Activated CD8-positive, alpha-beta memory T cell treated with anti-CD3 and anti-CD28 coated beads, Interleukin-2, amount 10 ng/mL, durations not matched to agents 7 days and 5 days (primary cell): ENCODE data around the gene NREP. TPM values are rescaled to one million over a fixed set of nuclear protein-coding genes. Genes with fewer than 3 reads are reported as not detected.

Experiments
- ATAC-seq: fragments of 150-1000 bp; cut with Tn5 transposase; one replicate; pipeline ENCODE4 v1.10.0; 2021; ENCODE audit warnings: moderate library complexity
- CTCF ChIA-PET: fragments of 350-600 bp; sonication (Branson Sonifier 250); formaldehyde crosslinking; loops from one replicate; lab custom pipeline; 2021; ENCODE audit warnings: antibody characterized with exemption; lab: Charles Lee
- DNase-seq: peaks from one replicate; pipeline ENCODE4 v3.0.0-alpha.2; 2020
- H3K27ac Mint-ChIP-seq: one replicate; pipeline ENCODE4 v1.8.0; 2021; ENCODE audit warnings: mild to moderate bottlenecking, mixed read lengths
- H3K27me3 Mint-ChIP-seq: one replicate; pipeline ENCODE4 v1.8.0; 2021; ENCODE audit warnings: mixed read lengths
- H3K36me3 Mint-ChIP-seq: one replicate; pipeline ENCODE4 v1.8.0; 2021; ENCODE audit warnings: mild to moderate bottlenecking, mixed read lengths
- H3K4me1 Mint-ChIP-seq: one replicate; pipeline ENCODE4 v1.8.0; 2021; ENCODE audit warnings: mixed read lengths
- H3K4me3 Mint-ChIP-seq: one replicate; pipeline ENCODE4 v1.8.0; 2021; ENCODE audit warnings: mild to moderate bottlenecking, moderate library complexity, mixed read lengths
- H3K9me3 Mint-ChIP-seq: one replicate; pipeline ENCODE4 v1.8.0; 2022; ENCODE audit warnings: low read depth, mixed read lengths
- total RNA-seq, 2 experiments: library from RNA; stranded (reverse); gene quantifications; one replicate each; pipeline ENCODE4 v1.2.3, GENCODE V29; 2021

The NREP gene
- total RNA-seq, 2 experiments from 2014 or later, result 5.4 to 7.0 TPM

- Mint-ChIP-seq H3K27ac (no peak overlapping the region), H3K27me3 (peaks cover 38% of the 10 kb centered on the region), H3K4me3 (peak overlapping the region; percentile 80), H3K36me3 (no peaks in the 10 kb centered on the region), H3K9me3 (no peaks in the 10 kb centered on the region), H3K4me1 (peaks cover 12% of the 10 kb centered on the region)
- CTCF ChIA-PET, result no interaction called here
- no peak for DNase-seq
- ATAC-seq, result no peak
Measured at GRCh38 chr5:111755942-111756381, 1.0 kb downstream of the NREP start.

GRCh38 chr5:111755345-111755941, 1.6 kb downstream of the NREP start:
- peaks cover 12% of the 10 kb centered on the region for H3K4me1 Mint-ChIP-seq
- peaks cover 39% of the 10 kb centered on the region for H3K27me3 Mint-ChIP-seq
- H3K36me3 Mint-ChIP-seq, result no peaks in the 10 kb centered on the region
- no peaks in the 10 kb centered on the region for H3K9me3 Mint-ChIP-seq
- CTCF ChIA-PET, result no interaction called here
- H3K27ac Mint-ChIP-seq, result no peak overlapping the region
- DNase-seq (no peak), ATAC-seq (no peak)
- no peak overlapping the region for H3K4me3 Mint-ChIP-seq

- Mint-ChIP-seq H3K4me1 (peaks cover 12% of the 10 kb centered on the region), H3K9me3 (no peaks in the 10 kb centered on the region), H3K36me3 (no peaks in the 10 kb centered on the region), H3K27ac (no peak overlapping the region), H3K27me3 (peaks cover 35% of the 10 kb centered on the region), H3K4me3 (no peak overlapping the region)
- ATAC-seq, result no peak
- CTCF ChIA-PET, result interaction anchor here (0.9 kb wide), 1 partner anchor 11 kb away, joined by 3 read pairs; no protein-coding TSS in a partner anchor
- DNase-seq, result no peak
Measured at GRCh38 chr5:111753884-111754589, 3.0 kb downstream of the NREP start.

- DNase-seq (no peak), ATAC-seq (no peak)
- H3K4me1 Mint-ChIP-seq, result peaks cover 8% of the 10 kb centered on the region
- no peaks in the 10 kb centered on the region for H3K36me3 Mint-ChIP-seq
- H3K4me3 Mint-ChIP-seq, result no peak overlapping the region
- H3K9me3 Mint-ChIP-seq, result no peaks in the 10 kb centered on the region
- peaks cover 25% of the 10 kb centered on the region for H3K27me3 Mint-ChIP-seq
- no peak overlapping the region for H3K27ac Mint-ChIP-seq
- CTCF ChIA-PET, result no interaction called here
Measured at GRCh38 chr5:111752426-111752965, 4.5 kb downstream of the NREP start.

GRCh38 chr5:111749303-111750026, 7.5 kb downstream of the NREP start:
- Mint-ChIP-seq H3K4me1 (peaks cover 2% of the 10 kb centered on the region), H3K27me3 (peaks cover 18% of the 10 kb centered on the region), H3K27ac (no peak overlapping the region), H3K4me3 (no peak overlapping the region), H3K9me3 (no peaks in the 10 kb centered on the region), H3K36me3 (no peaks in the 10 kb centered on the region)
- ATAC-seq, result no peak
- no peak for DNase-seq
- CTCF ChIA-PET, result no interaction called here

- H3K27me3 Mint-ChIP-seq, result peaks cover 20% of the 10 kb centered on the region
- CTCF ChIA-PET, result no interaction called here
- H3K36me3 Mint-ChIP-seq, result no peaks in the 10 kb centered on the region
- no peaks in the 10 kb centered on the region for H3K9me3 Mint-ChIP-seq
- H3K4me1 Mint-ChIP-seq, result no peaks in the 10 kb centered on the region
- no peak overlapping the region for H3K27ac Mint-ChIP-seq
- no peak for ATAC-seq
- DNase-seq, result no peak
- H3K4me3 Mint-ChIP-seq, result no peak overlapping the region
Measured at GRCh38 chr5:111748304-111748763, 8.7 kb downstream of the NREP start.

GRCh38 chr5:111747337-111747736, 9.7 kb downstream of the NREP start:
- no peak for ATAC-seq
- Mint-ChIP-seq H3K4me3 (no peak overlapping the region), H3K9me3 (no peaks in the 10 kb centered on the region), H3K4me1 (peaks cover 3% of the 10 kb centered on the region), H3K27ac (no peak overlapping the region), H3K36me3 (no peaks in the 10 kb centered on the region), H3K27me3 (peaks cover 22% of the 10 kb centered on the region)
- CTCF ChIA-PET, result no interaction called here
- DNase-seq, result no peak

GRCh38 chr5:111746791-111747190, 10.2 kb downstream of the NREP start:
- H3K27ac Mint-ChIP-seq, result no peak overlapping the region
- peaks cover 3% of the 10 kb centered on the region for H3K4me1 Mint-ChIP-seq
- no peak overlapping the region for H3K4me3 Mint-ChIP-seq
- CTCF ChIA-PET, result no interaction called here
- no peaks in the 10 kb centered on the region for H3K36me3 Mint-ChIP-seq
- DNase-seq (no peak), ATAC-seq (no peak)
- H3K27me3 Mint-ChIP-seq, result peaks cover 25% of the 10 kb centered on the region
- no peaks in the 10 kb centered on the region for H3K9me3 Mint-ChIP-seq

GRCh38 chr5:111745075-111745739, 11.8 kb downstream of the NREP start:
- ATAC-seq, result no peak
- Mint-ChIP-seq H3K36me3 (no peaks in the 10 kb centered on the region), H3K27me3 (peaks cover 25% of the 10 kb centered on the region), H3K4me1 (peaks cover 7% of the 10 kb centered on the region), H3K9me3 (no peaks in the 10 kb centered on the region), H3K4me3 (no peak overlapping the region), H3K27ac (no peak overlapping the region)
- no peak for DNase-seq
- CTCF ChIA-PET, result no interaction called here

- peaks cover 23% of the 10 kb centered on the region for H3K27me3 Mint-ChIP-seq
- DNase-seq (no peak), ATAC-seq (no peak)
- no peak overlapping the region for H3K27ac Mint-ChIP-seq
- no peaks in the 10 kb centered on the region for H3K36me3 Mint-ChIP-seq
- no peak overlapping the region for H3K4me3 Mint-ChIP-seq
- peaks cover 7% of the 10 kb centered on the region for H3K4me1 Mint-ChIP-seq
- CTCF ChIA-PET, result no interaction called here
- no peaks in the 10 kb centered on the region for H3K9me3 Mint-ChIP-seq
Measured at GRCh38 chr5:111744455-111744854, 12.5 kb downstream of the NREP start.

- Mint-ChIP-seq H3K36me3 (no peaks in the 10 kb centered on the region), H3K9me3 (no peaks in the 10 kb centered on the region), H3K4me1 (peaks cover 7% of the 10 kb centered on the region), H3K4me3 (no peak overlapping the region), H3K27me3 (peaks cover 23% of the 10 kb centered on the region), H3K27ac (no peak overlapping the region)
- CTCF ChIA-PET, result no interaction called here
- ATAC-seq (no peak), DNase-seq (no peak)
Measured at GRCh38 chr5:111743988-111744387, 13.0 kb downstream of the NREP start.

GRCh38 chr5:111743512-111743911, 13.5 kb downstream of the NREP start:
- no peaks in the 10 kb centered on the region for H3K9me3 Mint-ChIP-seq
- H3K27me3 Mint-ChIP-seq, result peaks cover 23% of the 10 kb centered on the region
- CTCF ChIA-PET, result interaction anchor here (0.8 to 0.9 kb wide), 2 partner anchors 11 to 20 kb away, joined by 3 read pairs; no protein-coding TSS in a partner anchor
- ATAC-seq, result no peak
- DNase-seq, result no peak
- H3K36me3 Mint-ChIP-seq, result no peaks in the 10 kb centered on the region
- no peak overlapping the region for H3K4me3 Mint-ChIP-seq
- H3K27ac Mint-ChIP-seq, result no peak overlapping the region
- H3K4me1 Mint-ChIP-seq, result peaks cover 7% of the 10 kb centered on the region
